ENCODE results near the gene MAP3K21. TPM values are rescaled to one million over a fixed set of nuclear protein-coding genes. Genes with fewer than 3 reads are reported as not detected.

The MAP3K21 gene
- polyA plus RNA-seq, 1 donor from 2014 or later, result 3.7 TPM

DNA sequence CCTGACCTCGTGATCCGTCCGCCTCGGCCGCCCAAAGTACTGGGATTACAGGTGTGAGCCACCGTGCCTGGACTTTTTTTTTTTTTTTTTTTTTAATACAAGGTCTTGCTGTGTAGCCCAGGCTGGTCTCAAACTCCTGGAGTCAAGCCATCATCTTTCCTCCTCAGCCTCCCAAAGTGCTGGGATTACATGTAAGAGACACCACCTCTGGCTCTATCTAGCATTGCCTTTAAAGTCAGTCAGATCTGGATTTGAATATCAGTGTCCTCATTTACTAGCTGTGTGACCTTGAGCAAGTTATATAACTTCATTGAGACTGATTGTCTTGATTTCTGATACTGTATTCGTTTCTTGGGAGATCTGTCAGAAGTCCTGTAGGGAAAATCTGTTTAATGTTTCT lies 6.6 kb downstream of the MAP3K21 start:
- Histone ChIP-seq H3K9me3 (ENCODE audit: low read length) (no peaks in the 10 kb centered on the region), H2AFZ (ENCODE audit: low read depth, low read length) (no peak overlapping the region), H4K20me1 (ENCODE audit: insufficient read depth) (no peaks in the 10 kb centered on the region), H3K9me2 (ENCODE audit: insufficient read depth, low read length) (no peaks in the 10 kb centered on the region), H3K9ac (ENCODE audit: low read length) (no peak overlapping the region), H3K27me3 (ENCODE audit: insufficient read depth, low read depth, low read length) (peaks cover 13% of the 10 kb centered on the region), H3K4me2 (ENCODE audit: low read length) (no peak overlapping the region), H3K27ac (ENCODE audit: low read length) (no peak overlapping the region), H3K79me2 (replicated peaks; ENCODE audit: insufficient read depth, low read length) (no peaks in the 10 kb centered on the region), H3F3A (ENCODE audit: insufficient read depth, low read length, poor library complexity, severe bottlenecking) (no peaks in the 10 kb centered on the region), H3K36me3 (ENCODE audit: insufficient read depth, low read length) (no peaks in the 10 kb centered on the region), H3K4me3 (ENCODE audit: low read length) (no peak overlapping the region)
- no peak for TF ChIP-seq MXI1 (conservative IDR thresholded peaks at IDR 0.05; ENCODE audit: poor library complexity, severe bottlenecking)
- TF ChIP-seq EZH2 (IDR thresholded peaks at IDR 0.05; ENCODE audit: borderline replicate concordance, insufficient read depth, low read length, poor library complexity, severe bottlenecking), result no peak
- TF ChIP-seq EP300 (conservative IDR thresholded peaks at IDR 0.05; ENCODE audit: poor library complexity, severe bottlenecking), result no peak
- no peak for TF ChIP-seq RAD21 (conservative IDR thresholded peaks at IDR 0.05)
- TF ChIP-seq TAF1 (IDR thresholded peaks at IDR 0.05; ENCODE audit: low read depth), result no peak
- TF ChIP-seq SMC3 (conservative IDR thresholded peaks at IDR 0.05; ENCODE audit: poor library complexity), result no peak
- TF ChIP-seq REST (IDR thresholded peaks at IDR 0.05; ENCODE audit: borderline replicate concordance), result no peak
- TF ChIP-seq, protein P1, sequence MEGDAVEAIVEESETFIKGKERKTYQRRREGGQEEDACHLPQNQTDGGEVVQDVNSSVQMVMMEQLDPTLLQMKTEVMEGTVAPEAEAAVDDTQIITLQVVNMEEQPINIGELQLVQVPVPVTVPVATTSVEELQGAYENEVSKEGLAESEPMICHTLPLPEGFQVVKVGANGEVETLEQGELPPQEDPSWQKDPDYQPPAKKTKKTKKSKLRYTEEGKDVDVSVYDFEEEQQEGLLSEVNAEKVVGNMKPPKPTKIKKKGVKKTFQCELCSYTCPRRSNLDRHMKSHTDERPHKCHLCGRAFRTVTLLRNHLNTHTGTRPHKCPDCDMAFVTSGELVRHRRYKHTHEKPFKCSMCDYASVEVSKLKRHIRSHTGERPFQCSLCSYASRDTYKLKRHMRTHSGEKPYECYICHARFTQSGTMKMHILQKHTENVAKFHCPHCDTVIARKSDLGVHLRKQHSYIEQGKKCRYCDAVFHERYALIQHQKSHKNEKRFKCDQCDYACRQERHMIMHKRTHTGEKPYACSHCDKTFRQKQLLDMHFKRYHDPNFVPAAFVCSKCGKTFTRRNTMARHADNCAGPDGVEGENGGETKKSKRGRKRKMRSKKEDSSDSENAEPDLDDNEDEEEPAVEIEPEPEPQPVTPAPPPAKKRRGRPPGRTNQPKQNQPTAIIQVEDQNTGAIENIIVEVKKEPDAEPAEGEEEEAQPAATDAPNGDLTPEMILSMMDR (IDR thresholded peaks at IDR 0.05; ENCODE audit: poor library complexity, severe bottlenecking), result no peak
- TF ChIP-seq POLR2AphosphoS5 (IDR thresholded peaks at IDR 0.05), result no peak

GRCh38 chr1:233336554-233337456 lies 9.3 kb downstream of the MAP3K21 start:
- no peaks in the 10 kb centered on the region for H3K9me3 ChIP-seq (ENCODE audit: low read length)
- no peak overlapping the region for H3K27ac ChIP-seq (ENCODE audit: low read length)
- no peaks in the 10 kb centered on the region for H3K27me3 ChIP-seq (ENCODE audit: insufficient read depth, low read depth, low read length)
- H3K36me3 ChIP-seq (ENCODE audit: insufficient read depth, low read length), result no peaks in the 10 kb centered on the region
- H3K4me2 ChIP-seq (ENCODE audit: low read length), result no peak overlapping the region
- no peaks in the 10 kb centered on the region for H3K79me2 ChIP-seq (replicated peaks; ENCODE audit: insufficient read depth, low read length)
- H3K9me2 ChIP-seq (ENCODE audit: insufficient read depth, low read length), result no peaks in the 10 kb centered on the region
- no peaks in the 10 kb centered on the region for H3F3A ChIP-seq (ENCODE audit: insufficient read depth, low read length, poor library complexity, severe bottlenecking)
- H3K4me3 ChIP-seq (ENCODE audit: low read length), result no peak overlapping the region
- H2AFZ ChIP-seq (ENCODE audit: low read depth, low read length), result no peak overlapping the region
- no peaks in the 10 kb centered on the region for H4K20me1 ChIP-seq (ENCODE audit: insufficient read depth)
- H3K9ac ChIP-seq (ENCODE audit: low read length), result no peak overlapping the region
- TF ChIP-seq REST (IDR thresholded peaks at IDR 0.05; ENCODE audit: borderline replicate concordance) (no peak), RAD21 (conservative IDR thresholded peaks at IDR 0.05) (no peak), TAF1 (IDR thresholded peaks at IDR 0.05; ENCODE audit: low read depth) (no peak), SMC3 (conservative IDR thresholded peaks at IDR 0.05; ENCODE audit: poor library complexity) (no peak), MXI1 (conservative IDR thresholded peaks at IDR 0.05; ENCODE audit: poor library complexity, severe bottlenecking) (no peak), EP300 (conservative IDR thresholded peaks at IDR 0.05; ENCODE audit: poor library complexity, severe bottlenecking) (no peak), EZH2 (IDR thresholded peaks at IDR 0.05; ENCODE audit: borderline replicate concordance, insufficient read depth, low read length, poor library complexity, severe bottlenecking) (no peak), POLR2AphosphoS5 (IDR thresholded peaks at IDR 0.05) (no peak)
- TF ChIP-seq, protein P1 (IDR thresholded peaks at IDR 0.05; ENCODE audit: poor library complexity, severe bottlenecking), result no peak

Measured in neural cell (in vitro differentiated cells).